Left lung (tissue), 10 donors: ENCODE measurements around the gene PHACTR3. TPM values are rescaled to one million over a fixed set of nuclear protein-coding genes. Genes with fewer than 3 reads are reported as not detected.

ENCODE experiments used
- ATAC-seq: fragments of 200-7000 bp; cut with Tn5 transposase; one replicate; pipeline ENCODE4 v1.9.1; 2020; ENCODE audit warnings: moderate library complexity
- DNase-seq, 4 donors: peaks; one replicate each; pipeline ENCODE4 v3.0.0-alpha.2; 2013 to 2020
- H3K27ac ChIP-seq, 2 donors: fragments of 200-600 bp; sonication (generic) in 1 of 2; one replicate each; pipeline versions ENCODE4 v1.5.0 to v1.8.0; 2020 to 2021
- H3K27me3 ChIP-seq, 2 donors: fragments of 200-600 bp; sonication (generic) in 1 of 2; one replicate each; pipeline versions ENCODE4 v1.5.0 to v1.8.0; 2020 to 2021
- H3K36me3 ChIP-seq, 2 donors: fragments of 200-600 bp; sonication (generic) in 1 of 2; one replicate each; pipeline versions ENCODE4 v1.5.0 to v1.8.0; 2020 to 2021
- H3K4me1 ChIP-seq, 2 donors: fragments of 200-600 bp; one replicate each; pipeline ENCODE4 v1.8.0; 2021
- H3K4me3 ChIP-seq, 2 donors: fragments of 200-600 bp; sonication (generic) in 1 of 2; one replicate each; pipeline versions ENCODE4 v1.5.0 to v1.8.0; 2020 to 2021; ENCODE audit warnings: mild to moderate bottlenecking in 1 of 2
- H3K9me3 ChIP-seq, 2 donors: fragments of 200-600 bp; sonication (generic) in 1 of 2; one replicate each; pipeline versions ENCODE4 v1.5.0 to v1.8.0; 2020 to 2021
- intact Hi-C, 2 donors: fragments of 100-400 bp; cut with DNase I; formaldehyde crosslinking; loops; one replicate each; pipeline versions ENCODE4 v1.11.2 to v1.14.2; 2022
- polyA plus RNA-seq, 6 donors: library from polyadenylated mRNA; unstranded; fragments of 120-200 nt; gene quantifications; one replicate each; pipeline ENCODE4 v1.2.1, GENCODE V29; 2013; ENCODE audit not compliant: insufficient read length in 6 of 6
- total RNA-seq, 2 donors: library from RNA; stranded (reverse); fragmentation: NEBNext Ultra II Directional; extraction: Animal tissue kit (Norgen Biotek cat#: 25700); gene quantifications; one replicate each; pipeline ENCODE4 v1.2.1, GENCODE V29; 2021
- TF ChIP-seq, protein P1 (sequence below), 2 donors: fragments of 200-600 bp; sonication (generic) in 1 of 2; IDR thresholded peaks; one replicate each; pipeline versions ENCODE4 v1.5.0 to v1.8.0; 2021; ENCODE audit warnings: antibody characterized with exemption in 2 of 2
- donor health status: DM: no; HTN: yes; CAD: no.
- donor health status: DM: no; HTN: no; CAD: no.

Gene PHACTR3
- total and polyA plus RNA-seq, 8 donors = 3.5 to 14.5 (median 4.4) TPM

DNA sequence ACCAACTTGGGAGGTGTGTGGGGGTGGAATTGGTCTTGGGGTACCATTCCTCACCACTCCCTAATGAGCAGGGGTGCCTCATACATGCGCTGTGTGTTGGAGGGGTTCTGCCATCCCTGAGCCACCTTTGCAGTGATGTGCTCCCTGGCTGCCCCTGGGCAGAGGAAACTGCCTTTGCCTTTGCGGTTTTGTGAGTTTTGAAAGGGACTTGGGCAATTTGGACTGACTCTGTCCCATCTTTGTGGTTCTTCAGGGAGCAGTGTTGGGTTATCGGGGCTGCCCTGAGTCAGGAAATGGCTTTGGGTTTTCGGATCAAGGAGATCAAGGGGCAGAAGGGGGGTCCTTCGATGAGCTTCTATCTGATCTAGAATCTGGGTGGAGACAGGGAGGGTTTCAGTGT lies 3.9 kb upstream of the PHACTR3 start:
- no peak overlapping the region for H3K4me3 ChIP-seq
- peaks cover 29 to 91% of the 10 kb centered on the region in 2 donors for H3K27me3 ChIP-seq
- H3K36me3 ChIP-seq = no peaks in the 10 kb centered on the region
- H3K27ac ChIP-seq = no peak overlapping the region
- no peaks in the 10 kb centered on the region for H3K4me1 ChIP-seq
- TF ChIP-seq, protein P1, sequence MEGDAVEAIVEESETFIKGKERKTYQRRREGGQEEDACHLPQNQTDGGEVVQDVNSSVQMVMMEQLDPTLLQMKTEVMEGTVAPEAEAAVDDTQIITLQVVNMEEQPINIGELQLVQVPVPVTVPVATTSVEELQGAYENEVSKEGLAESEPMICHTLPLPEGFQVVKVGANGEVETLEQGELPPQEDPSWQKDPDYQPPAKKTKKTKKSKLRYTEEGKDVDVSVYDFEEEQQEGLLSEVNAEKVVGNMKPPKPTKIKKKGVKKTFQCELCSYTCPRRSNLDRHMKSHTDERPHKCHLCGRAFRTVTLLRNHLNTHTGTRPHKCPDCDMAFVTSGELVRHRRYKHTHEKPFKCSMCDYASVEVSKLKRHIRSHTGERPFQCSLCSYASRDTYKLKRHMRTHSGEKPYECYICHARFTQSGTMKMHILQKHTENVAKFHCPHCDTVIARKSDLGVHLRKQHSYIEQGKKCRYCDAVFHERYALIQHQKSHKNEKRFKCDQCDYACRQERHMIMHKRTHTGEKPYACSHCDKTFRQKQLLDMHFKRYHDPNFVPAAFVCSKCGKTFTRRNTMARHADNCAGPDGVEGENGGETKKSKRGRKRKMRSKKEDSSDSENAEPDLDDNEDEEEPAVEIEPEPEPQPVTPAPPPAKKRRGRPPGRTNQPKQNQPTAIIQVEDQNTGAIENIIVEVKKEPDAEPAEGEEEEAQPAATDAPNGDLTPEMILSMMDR (IDR thresholded peaks at IDR 0.05) = no peak
- intact Hi-C loops = no loop called here
- no peaks in the 10 kb centered on the region for H3K9me3 ChIP-seq
- ATAC-seq = no peak
- no peak for DNase-seq

DNA sequence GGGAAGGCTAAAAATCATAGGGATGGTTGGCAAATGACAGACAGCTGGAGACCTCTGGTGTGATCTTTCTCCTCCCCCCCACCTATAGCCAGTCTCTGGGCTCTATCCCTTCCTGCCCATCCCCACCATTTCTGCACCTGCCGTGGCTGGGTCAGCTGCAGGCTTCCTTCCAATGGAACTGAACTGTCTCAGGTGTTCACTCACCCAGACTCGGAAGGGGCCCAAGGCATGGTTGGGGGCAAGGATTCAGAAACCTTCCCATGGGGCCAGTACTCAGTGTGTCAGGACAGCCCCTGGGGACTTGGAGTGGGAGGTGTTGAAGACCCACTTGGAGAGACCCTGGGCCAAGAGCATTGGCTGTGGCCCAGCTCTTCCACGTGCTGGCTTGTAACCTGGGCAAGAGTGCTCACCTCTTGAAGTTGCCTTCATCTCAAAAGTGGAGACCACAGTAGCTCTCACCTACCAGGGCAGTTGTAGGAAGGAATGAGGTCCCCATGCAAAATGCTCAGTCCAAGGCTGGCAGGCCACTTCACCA lies 1.7 kb upstream of the PHACTR3 start:
- H3K9me3 ChIP-seq = no peaks in the 10 kb centered on the region
- peaks cover 38 to 100% of the 10 kb centered on the region in 2 donors for H3K27me3 ChIP-seq
- ATAC-seq (no peak), DNase-seq (no peak)
- H3K36me3 ChIP-seq = no peaks in the 10 kb centered on the region
- no peaks in the 10 kb centered on the region for H3K4me1 ChIP-seq
- H3K27ac ChIP-seq = no peak overlapping the region
- intact Hi-C loops = no loop called here
- TF ChIP-seq, protein P1 (IDR thresholded peaks at IDR 0.05) = no peak
- no peak overlapping the region for H3K4me3 ChIP-seq

DNA sequence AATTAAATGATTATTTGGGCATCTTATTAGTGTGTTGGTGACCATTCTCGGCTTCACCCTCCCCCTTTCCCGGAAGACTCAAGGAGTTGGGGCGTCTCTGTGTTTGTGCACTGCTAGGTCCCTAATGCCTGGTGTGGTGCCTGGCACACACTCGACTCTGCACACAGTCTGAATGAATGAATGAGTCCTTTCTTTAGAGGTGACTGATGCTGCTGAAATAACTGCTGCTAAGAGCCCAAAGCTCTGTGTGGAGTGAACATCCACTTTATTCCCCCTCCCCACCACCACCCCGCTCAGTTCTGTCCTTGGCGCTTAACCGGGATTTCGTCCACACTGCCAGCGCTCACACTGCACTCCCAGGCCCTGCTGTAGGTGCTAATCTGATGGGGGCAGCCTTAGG lies 1.2 kb upstream of the PHACTR3 start:
- Histone ChIP-seq H3K27ac (no peak overlapping the region), H3K36me3 (no peaks in the 10 kb centered on the region), H3K4me1 (no peaks in the 10 kb centered on the region), H3K9me3 (no peaks in the 10 kb centered on the region), H3K4me3 (no peak overlapping the region), H3K27me3 (peaks cover 38 to 100% of the 10 kb centered on the region in 2 donors)
- intact Hi-C loops = no loop called here
- no peak for DNase-seq
- ATAC-seq = no peak
- TF ChIP-seq, protein P1 (IDR thresholded peaks at IDR 0.05) = no peak

DNA sequence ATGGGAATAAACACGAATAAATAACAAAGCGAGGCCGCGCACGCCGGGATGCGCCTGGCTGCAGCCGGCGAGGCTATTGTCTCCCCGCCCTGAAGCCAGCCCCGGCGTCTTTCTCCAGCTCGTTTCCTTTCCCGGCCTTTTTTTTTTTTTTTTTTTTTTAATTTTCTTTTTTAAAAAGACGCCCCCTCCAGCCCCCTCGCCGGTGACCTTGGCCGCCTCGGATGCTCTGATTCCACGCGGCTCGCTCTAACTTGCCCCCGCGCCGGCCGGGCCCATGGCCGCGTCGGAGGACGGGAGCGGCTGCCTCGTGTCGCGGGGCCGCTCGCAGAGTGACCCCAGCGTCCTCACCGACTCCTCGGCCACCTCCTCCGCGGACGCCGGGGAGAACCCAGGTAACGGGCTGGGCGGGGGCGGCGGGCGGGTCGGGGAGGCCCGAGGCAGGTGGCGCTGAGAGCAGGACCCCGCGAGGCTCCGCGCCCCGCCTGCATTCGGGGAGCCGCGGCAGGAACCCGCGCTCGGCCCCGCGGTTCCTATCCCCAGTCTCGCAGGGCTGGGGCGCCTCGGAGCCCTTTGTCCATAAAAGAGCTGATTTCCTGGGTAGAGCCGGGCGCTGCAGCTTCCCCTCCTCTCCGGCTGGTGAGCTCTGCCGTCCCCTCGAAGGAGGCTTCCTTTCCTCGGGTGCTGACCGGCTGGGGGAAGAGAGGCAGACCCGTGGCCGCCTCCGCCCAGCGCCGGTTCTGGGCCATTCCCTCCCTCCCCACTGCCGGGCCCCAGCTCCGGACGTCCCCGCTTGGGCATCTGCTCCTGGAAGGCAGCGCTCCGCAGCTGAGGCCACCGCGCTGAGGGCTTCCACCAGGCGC lies 631 bp downstream of the PHACTR3 start:
- H3K27me3 ChIP-seq = peaks cover 38 to 100% of the 10 kb centered on the region in 2 donors
- no peaks in the 10 kb centered on the region for H3K9me3 ChIP-seq
- DNase-seq (peak in 2 of 4 donors; percentile 11 to 19), ATAC-seq (peak; percentile 33)
- no peak overlapping the region for H3K27ac ChIP-seq
- TF ChIP-seq, protein P1 (IDR thresholded peaks at IDR 0.05) = no peak
- no peaks in the 10 kb centered on the region for H3K36me3 ChIP-seq
- no peak overlapping the region for H3K4me3 ChIP-seq
- intact Hi-C loops = no loop called here
- no peaks in the 10 kb centered on the region for H3K4me1 ChIP-seq

DNA sequence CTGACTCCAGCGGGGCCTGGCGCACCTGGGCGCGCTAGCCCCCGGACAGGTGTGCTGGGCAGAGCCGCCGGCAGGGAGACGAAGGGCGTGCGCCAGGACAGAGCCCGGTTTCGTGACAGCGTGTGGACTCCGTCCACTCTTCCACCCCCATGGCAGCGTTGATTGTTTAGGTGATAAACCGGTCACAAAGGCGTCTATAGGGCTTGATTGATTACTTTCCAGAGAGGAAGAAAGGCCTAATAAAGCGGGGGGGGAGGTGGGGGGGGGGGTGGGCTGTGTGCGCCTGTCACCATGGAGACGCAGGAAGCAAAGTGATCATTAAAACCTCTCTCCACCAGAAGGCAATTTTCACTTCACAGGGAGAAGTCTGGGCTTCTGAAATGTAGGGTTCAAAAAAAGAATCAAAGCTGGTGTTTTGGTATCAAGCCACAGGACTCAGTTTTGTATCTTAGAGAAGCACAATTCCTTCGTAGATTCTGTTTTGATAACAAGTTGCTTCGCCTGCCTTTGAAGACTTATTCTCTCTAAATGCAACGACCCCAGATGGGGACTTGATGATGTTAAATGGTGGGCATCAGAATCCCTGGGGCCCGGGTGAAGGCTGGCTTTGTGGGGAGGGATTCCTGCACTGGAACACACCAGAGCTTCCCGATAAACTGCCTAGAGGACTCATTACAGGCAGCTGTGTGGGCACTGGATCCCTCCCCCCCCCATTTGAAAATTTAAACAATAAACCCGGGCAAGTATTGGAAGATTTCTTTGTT lies 1.4 kb downstream of the PHACTR3 start:
- DNase-seq (peak in 1 of 4 donors; percentile 7), ATAC-seq (no peak)
- H3K4me1 ChIP-seq = no peaks in the 10 kb centered on the region
- no peak overlapping the region for H3K27ac ChIP-seq
- no peaks in the 10 kb centered on the region for H3K9me3 ChIP-seq
- TF ChIP-seq, protein P1 (IDR thresholded peaks at IDR 0.05) = no peak
- intact Hi-C loops = no loop called here
- H3K4me3 ChIP-seq = no peak overlapping the region
- H3K27me3 ChIP-seq = peaks cover 38 to 99% of the 10 kb centered on the region in 2 donors
- no peaks in the 10 kb centered on the region for H3K36me3 ChIP-seq
